Measurements from ENCODE around the gene PPP2R5C.

Gene PPP2R5C

DNA sequence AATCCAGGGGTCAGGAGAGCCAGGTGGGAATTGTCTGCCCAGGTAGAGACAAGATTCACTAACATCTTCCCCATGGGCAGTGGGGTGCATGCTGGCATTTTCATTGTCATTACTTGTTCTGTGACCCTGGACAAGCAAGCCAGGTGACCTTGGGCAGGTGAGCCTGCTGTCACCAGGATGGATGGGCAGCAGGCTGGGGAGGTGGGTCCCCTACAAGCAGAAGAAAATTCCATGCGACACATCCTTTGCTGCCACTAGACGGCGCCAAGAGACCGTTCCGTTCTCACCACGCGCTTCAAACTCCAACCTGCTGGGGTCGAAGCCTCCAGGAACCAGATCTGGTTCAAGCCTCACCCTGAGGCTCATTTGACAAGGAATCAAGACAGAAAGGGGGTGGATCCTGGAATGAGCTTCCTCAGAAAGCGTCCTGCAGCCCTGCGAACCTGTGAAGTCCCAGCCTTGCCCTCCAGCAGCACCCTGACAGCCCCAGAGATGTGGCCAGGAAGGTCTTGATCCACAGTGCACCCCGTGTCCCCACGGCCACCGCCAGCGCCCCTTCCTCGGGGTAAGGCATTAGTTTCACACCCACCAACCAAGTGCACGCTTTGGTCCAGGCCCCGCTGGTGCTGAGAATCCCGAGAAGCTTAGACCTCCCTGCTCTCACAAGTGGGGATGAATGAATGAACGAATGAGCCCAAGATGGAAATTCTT, 199.7 kb downstream of the PPP2R5C start:
- TF ChIP-seq, protein P1, sequence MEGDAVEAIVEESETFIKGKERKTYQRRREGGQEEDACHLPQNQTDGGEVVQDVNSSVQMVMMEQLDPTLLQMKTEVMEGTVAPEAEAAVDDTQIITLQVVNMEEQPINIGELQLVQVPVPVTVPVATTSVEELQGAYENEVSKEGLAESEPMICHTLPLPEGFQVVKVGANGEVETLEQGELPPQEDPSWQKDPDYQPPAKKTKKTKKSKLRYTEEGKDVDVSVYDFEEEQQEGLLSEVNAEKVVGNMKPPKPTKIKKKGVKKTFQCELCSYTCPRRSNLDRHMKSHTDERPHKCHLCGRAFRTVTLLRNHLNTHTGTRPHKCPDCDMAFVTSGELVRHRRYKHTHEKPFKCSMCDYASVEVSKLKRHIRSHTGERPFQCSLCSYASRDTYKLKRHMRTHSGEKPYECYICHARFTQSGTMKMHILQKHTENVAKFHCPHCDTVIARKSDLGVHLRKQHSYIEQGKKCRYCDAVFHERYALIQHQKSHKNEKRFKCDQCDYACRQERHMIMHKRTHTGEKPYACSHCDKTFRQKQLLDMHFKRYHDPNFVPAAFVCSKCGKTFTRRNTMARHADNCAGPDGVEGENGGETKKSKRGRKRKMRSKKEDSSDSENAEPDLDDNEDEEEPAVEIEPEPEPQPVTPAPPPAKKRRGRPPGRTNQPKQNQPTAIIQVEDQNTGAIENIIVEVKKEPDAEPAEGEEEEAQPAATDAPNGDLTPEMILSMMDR (IDR thresholded peaks at IDR 0.05; ENCODE audit: low read depth, low read length) = peak; percentile 95
- in situ Hi-C loops (cut with HindIII; ENCODE audit: low sequenced_read_pairs) = no loop called here
- peak; percentile 79 for DNase-seq (ENCODE audit: low read depth, low spot score)
- H3K4me3 ChIP-seq (ENCODE audit: low read depth, low read length) = no peak overlapping the region

DNA sequence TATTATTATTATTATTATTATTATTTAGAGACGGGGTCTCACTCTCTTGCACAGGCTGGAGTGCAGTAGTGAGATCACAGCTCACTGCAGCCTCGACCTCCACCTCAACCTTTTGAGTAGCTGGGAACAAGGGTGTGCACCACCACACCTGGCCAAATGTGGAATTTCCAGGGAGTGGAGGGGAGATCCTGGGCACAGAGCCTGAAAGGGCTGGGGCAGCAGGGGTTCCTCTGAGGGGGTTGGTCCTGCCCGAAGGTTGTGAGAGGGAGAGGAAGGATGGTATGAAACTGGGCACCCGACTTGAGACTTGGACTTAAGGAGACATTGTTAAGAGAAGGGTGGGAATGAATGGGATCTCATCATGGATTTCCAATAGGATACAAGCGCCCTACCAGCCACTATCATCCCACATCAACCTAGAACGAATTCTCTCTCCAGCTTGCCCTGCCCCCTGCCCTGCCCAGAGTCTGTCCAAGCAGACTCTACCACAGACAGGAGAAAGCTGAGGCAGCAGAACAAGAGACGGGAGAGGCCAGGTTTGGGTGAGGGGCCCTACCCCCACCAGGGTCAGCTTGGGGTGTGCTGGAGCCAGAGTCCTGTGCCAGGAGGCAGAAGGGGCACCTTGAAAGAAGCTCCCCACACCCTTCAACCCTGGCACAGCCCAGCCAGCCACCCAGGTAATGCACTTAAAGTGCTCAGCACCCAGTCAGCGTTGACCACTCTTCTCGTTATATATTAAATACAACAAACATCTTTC, 200.4 kb downstream of the PPP2R5C start:
- TF ChIP-seq, protein P1 (IDR thresholded peaks at IDR 0.05; ENCODE audit: low read depth, low read length) = no peak
- in situ Hi-C loops (cut with HindIII; ENCODE audit: low sequenced_read_pairs) = no loop called here
- no peak overlapping the region for H3K4me3 ChIP-seq (ENCODE audit: low read depth, low read length)
- no peak for DNase-seq (ENCODE audit: low read depth, low spot score)

DNA sequence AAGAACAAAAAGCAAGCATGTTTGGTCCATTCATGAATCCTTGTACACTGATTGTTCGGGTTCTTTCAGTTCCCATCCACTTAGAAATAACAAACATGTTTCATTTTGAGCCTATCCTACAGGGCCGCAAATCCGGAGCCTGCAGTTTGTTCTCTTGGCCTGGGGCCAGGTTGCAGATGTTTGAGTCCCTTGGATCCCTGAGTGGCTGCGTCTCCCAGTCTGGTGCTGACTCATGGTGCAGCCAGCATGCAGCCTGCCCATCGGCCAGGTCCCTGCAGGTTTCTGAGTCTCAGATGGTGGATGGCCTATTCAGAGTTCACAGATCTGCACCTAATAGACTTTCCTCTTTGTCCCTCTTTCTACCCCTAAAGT, 201.0 kb downstream of the PPP2R5C start:
- TF ChIP-seq, protein P1 (IDR thresholded peaks at IDR 0.05; ENCODE audit: low read depth, low read length) = no peak
- peak; percentile 95 for DNase-seq (ENCODE audit: low read depth, low spot score)
- H3K4me3 ChIP-seq (ENCODE audit: low read depth, low read length) = no peak overlapping the region
- in situ Hi-C loops (cut with HindIII; ENCODE audit: low sequenced_read_pairs) = no loop called here

DNA sequence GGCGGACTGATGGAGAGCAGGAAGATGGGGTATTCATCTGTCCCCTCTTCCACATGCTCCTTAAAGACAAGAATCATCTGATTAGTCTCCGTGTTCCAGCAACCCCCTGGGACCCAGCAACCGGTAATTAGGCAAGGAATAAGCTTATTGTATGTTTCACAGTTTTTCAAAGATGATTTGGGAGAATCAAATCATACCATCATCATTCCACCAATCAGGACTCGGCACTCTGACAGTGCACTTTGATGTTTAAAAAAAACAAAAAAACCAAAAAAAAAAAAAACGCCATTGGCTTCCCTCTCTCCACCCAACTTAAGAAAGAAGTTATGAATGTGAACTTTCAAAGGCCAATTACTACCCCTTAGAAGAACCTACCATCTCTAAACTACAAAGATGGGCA, 201.5 kb downstream of the PPP2R5C start:
- no peak for DNase-seq (ENCODE audit: low read depth, low spot score)
- no peak overlapping the region for H3K4me3 ChIP-seq (ENCODE audit: low read depth, low read length)
- in situ Hi-C loops (cut with HindIII; ENCODE audit: low sequenced_read_pairs) = no loop called here
- TF ChIP-seq, protein P1 (IDR thresholded peaks at IDR 0.05; ENCODE audit: low read depth, low read length) = no peak

DNA sequence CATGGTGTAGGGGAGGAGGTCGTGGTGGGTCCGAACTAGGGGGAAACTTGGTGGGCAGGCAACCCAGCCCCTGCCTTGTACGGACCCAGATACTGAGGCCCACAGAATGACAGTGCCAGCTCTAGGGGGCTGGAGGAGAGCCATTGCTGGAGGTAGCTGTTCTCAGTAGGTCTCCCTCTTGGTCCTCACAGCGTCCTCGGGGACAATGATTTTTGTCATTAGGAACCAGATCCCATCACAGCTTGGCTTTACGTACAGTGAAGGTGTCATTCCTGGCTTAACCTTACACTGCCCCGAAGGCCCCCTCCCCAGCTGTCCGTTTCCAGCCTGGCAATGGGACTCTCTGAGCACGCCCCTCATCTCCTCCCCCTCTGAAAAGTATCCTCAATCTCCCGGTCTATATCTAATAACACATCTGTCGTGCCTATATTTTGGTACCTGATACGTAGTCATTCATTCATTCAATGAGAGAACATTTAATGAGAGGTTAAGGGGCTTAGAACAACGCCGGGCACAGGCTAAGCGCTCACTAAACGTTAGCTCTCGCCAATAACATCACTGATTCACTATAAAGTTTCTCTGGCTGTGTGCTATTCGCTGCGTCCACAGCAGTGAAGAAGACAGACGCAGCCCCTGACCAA, 202.3 kb downstream of the PPP2R5C start:
- in situ Hi-C loops (cut with HindIII; ENCODE audit: low sequenced_read_pairs) = no loop called here
- TF ChIP-seq, protein P1 (IDR thresholded peaks at IDR 0.05; ENCODE audit: low read depth, low read length) = no peak
- no peak for DNase-seq (ENCODE audit: low read depth, low spot score)
- peak overlapping the region; percentile 12 for H3K4me3 ChIP-seq (ENCODE audit: low read depth, low read length)

DNA sequence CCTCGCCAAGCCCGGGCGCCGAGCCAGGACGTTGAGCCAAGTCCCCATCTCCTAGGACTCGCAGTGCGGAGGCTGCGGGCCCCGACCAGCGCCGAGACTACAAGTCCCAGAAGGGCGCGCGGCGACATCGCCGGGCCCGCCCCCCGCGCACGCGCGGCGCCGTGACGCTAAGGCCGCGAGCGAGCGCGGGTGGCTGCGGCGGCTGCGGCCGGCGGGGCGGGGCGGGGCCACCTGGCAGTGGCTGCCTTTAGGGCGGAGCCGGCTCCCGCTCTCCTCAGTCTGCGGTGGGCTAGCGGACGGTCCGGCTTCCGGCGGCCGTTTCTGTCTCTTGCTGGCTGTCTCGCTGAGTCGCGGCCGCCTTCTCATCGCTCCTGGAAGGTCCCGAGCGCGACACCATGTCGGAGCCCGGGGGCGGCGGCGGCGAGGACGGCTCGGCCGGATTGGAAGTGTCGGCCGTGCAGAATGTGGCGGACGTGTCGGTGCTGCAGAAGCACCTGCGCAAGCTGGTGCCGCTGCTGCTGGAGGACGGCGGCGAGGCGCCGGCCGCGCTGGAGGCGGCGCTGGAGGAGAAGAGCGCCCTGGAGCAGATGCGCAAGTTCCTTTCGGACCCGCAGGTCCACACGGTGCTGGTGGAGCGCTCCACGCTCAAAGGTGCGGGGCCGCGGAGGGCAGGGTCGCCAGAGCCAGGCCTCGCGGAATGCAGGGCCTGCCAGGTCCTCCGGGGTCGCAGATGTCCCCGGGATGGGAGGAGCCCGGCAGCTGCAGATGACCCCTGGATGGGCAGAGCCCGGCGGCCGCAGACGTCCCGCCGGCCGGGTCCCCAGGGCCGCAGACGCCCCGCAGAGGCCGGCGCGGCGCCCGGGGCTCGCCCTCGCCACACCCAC, 203.0 kb downstream of the PPP2R5C start, which contains the start of gene DYNC1H1:
TSS of gene DYNC1H1 (plus strand) at position 277 of the 884 bp plus-strand sequence. CDS start at position 396, 119 bp downstream.
- TF ChIP-seq, protein P1 (IDR thresholded peaks at IDR 0.05; ENCODE audit: low read depth, low read length) = no peak

More for the DNA sequence above, 203.0 kb downstream of the PPP2R5C start, which contains the start of gene DYNC1H1:
- H3K4me3 ChIP-seq (ENCODE audit: low read depth, low read length) = peak within 1 kb of the TSS; percentile 80
- in situ Hi-C loops (cut with HindIII; ENCODE audit: low sequenced_read_pairs) = no loop called here
- peak; percentile 96 for DNase-seq (ENCODE audit: low read depth, low spot score)
